COR-L47 (cell line): ENCODE data around the gene CNTNAP2.
"Not testable (repeated sequence)": the region's sequence is repeated elsewhere in the genome, so short reads cannot be mapped to it uniquely, and the experiment has no call there.

Experiments
- DNase-seq: peaks from one replicate; lab custom pipeline; 2025; lab: John Stamatoyannopoulos, UW

Gene CNTNAP2

DNA sequence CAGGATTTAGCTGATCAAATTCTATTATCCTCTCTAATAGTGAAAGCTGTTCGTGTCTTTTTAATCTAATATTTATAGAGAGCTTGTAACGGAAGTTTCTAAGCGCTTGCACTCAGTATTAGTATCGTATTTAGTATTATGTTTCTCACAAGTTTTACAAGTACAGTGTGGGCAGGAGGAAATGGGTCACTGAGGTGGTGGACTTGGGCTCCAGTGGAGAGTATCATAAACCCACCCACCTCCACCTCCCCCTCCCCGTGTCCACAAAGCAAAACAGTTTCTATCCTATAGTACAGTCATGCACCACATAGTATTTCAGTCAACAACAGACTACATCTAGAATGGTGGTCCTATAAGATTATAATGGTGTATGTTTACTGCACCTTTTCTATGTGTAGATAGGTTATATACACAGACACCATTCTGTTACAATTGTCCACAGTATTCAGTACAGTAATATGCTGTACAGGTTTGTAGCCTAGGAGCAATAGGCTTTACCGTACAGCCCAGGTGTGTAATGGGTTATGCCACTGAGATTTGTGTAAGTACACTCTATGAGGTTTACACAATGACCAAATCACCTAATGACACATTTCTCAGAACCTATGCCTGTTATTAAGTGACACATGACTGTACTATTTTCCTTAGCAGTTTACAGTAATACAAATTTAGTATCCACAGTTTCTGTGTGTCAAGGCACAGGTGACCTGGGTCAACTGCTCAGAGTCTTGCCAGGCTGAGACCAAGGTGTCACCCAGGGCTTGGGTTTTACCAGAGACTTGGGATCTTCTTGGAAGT is 1452.7 kb downstream of the CNTNAP2 start:
- DNase-seq, result no peak

DNA sequence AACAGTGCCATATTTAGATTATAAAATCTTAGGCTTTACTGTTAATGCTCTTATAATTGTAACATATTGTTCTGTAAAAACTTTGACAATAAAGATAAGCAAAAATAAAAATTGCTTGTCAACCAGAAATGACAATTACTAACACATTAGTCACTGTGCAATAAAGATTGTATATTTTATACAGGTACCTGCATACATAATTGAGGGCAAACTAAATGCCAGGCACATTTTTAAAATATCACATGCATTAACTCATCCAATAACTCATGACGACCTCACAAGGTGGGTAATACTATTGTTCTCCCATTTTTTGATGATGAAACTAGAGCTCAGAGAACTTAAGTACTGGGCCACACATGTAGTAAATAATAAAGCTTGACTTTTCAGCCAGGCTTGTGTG is 1453.8 kb downstream of the CNTNAP2 start:
- DNase-seq, result no peak

DNA sequence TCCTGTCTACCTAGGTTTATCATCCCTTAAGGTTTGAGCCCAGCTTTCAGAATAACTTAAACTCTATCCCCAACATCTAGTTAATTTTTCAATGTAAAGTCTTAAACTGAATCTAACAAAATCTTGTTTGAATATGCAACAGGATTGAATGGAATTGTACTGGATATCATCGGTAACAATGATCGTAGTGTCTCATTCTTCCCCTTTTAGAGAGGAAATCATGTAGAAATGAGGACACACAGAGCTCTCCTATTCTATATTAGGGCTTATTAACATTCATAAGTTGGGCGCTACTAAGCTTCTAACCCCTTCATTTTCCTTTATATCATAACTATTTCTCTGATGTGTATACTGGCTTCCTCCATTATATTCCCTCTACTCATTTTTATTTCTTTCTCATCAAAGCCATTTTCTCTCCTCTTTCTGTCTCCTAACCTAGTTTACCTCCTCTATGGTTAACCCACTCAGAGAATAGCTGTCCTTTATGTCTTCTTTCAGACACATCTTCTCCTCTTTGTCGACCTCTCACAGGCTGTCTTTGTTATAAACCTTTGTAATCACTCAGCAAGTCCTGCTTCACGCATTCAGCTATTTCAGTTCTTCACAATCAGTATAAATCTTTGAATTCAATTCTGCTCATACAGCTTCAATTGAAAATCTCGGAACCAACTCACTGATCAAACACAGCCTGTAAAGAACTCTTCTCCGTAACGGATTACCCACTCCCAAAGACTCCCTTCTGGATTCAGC is 1455.0 kb downstream of the CNTNAP2 start:
- DNase-seq, result no peak

DNA sequence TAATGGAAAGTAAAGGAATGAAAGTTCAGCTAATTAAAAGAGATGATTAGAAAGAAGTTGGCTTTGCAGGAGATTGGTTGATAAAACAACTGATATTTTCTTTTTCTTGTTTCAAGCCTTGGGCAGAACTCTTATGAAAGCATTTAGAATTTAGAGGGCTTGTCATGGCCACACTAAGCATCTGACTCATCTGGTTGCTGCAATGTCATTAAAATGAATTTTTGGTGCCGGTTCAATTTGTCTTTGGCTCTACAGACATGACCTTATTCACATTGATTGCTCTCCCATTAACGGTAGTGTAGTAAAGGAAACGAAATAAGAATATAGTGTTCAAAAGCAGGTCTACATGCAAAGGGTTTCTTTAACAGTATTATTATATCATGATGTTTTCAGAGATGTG is 1461.6 kb downstream of the CNTNAP2 start:
- DNase-seq, result no peak

DNA sequence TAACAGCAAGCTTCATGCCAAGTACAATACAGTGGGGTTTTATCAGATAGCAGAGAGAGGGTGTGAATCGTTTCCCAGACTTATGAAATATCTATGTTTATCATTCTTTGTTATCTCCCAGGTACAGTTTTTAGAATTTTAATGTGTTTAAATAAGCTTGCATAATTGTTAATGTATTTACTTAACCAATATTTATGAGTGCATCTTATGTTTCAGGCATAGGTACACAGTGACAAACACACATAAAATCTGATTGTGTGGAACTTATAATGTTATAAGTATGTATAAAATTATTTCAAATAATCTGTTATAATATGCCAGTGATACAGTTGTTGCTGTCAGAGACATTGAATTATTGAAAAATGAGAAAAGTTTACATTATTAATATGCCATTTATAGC is 1462.5 kb downstream of the CNTNAP2 start:
- DNase-seq, result peak; percentile 44

DNA sequence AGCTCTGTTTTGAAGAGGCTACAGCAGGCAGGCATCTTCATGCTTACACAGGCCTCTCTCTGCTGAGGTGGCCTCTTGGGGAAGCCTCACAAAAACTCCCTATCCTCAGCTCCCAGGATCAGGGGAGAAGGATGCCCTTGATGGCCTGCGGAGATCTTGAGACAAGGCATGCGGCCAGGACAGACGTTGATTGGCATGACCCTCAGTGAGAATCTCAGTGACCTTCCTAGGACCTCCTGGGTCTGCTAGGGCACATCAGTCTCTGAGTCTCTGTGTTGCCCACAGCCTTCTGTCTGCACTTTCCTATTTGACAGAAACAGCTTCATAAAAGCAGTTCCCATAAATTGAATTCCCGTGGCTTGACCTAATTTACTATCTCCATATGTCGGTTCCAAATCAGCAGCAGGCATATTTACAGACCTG is 1468.2 kb downstream of the CNTNAP2 start:
- no peak for DNase-seq

DNA sequence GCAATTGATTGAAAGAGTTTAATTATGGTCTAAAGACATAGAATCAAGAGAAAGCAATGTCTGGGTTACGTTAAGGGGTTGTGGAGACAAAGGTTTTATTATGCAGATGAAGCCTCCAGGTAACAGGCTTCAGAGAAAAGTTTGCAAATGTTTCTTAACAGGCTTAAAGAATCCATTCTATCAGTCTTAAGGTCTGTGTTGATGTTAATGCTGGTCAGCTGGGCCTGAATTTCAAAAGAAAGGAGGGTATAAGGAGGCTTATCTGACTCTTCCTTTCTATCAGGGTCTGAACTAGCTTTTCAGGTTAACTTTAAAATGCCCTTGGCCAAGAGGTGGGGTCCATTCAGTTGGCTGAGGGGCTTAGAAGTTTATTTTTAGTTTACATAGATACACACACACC is 1469.5 kb downstream of the CNTNAP2 start:
- DNase-seq, result no peak

DNA sequence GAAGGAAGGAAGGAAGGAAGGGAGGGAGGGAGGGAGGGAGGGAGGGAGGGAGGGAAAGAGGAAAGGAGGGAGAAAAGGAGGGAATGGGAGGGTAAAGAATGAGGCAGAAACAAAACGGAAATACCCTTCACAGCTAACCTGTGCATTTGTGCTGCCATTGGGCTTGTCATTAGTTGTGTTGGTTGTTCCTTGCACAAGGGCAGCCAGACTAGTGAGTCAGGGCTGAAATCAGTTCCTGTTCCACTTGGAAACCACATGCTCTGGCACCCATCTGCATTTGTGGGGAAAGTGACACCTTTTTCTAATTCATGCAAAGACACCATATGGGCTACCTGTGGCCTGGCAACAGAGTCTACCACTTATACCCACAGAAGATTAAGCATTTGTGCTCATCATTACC is 1469.9 kb downstream of the CNTNAP2 start:
- no peak for DNase-seq

DNA sequence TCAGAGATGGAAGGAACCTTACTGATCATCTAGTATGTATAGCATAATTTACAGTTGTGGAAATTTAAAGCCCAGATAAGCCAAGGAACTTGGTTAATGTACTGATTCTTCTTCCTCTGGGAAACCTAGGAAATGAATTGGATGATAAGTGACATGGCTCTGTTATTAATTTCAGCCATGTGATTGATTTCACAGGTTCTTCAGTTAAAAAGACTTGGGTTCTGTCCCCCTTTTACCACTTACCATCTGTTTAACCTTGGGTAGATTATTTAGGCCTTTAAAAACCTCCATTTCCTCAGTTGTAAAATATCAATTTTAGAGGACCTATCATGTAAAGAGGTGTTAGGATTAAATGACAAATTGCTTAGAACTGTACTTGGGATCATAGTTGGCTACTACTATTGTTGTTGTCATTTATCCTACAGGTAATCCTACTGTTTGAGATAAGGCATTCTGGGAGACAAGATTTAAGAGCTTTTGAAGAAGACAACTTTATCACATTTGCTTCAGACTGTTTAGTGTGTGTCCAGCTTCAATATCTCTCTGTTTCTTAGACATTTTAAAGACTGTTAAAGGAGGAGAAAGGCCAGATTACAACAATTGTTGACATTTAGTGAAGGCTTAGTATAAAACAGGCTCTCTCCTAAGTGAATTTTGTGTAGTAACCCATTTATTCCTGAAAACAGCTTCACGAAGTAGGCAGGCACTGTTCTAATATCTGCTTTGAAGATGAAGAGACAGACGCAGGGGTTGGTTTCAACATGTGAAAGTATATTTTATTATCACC is 1476.9 kb downstream of the CNTNAP2 start:
- no peak for DNase-seq

DNA sequence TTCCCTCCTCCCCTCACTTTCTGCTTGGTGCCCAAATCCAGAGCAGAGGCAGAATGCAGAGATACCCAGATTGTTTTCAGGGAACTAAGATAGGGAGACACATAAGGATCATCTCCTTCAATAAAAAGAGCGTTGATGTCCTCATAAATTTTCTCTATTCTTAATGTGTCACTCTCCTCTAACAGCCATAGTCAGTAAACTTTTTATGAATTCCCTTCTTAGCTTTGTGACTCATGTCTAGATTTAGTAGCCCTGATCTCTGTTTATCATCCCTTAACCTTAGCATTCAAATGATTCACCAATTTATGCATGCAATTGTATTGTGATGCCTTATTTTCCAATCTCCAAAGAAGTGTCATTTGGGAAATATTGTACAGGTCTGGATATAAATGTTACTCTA is 1478.4 kb downstream of the CNTNAP2 start:
- no peak for DNase-seq

DNA sequence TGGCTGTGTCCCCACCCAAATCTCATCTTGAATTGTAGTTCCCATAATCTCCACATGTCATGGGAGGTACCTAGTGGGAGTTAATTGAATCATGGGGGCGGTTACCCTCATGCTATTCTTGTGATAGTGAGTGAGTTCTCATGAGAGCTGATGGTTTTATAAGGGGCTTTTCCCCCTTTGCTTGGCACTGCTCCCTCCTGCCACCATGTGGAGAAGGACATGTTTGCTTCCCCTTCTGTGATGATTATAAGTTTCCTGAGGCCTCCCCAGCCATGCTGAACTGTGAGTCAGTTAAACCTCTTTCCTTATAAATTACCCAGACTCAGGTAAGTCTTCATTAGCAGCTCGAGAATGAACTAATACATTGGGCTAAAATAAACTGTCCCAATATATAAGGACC is 1482.1 kb downstream of the CNTNAP2 start:
- not testable (repeated sequence) for DNase-seq

DNA sequence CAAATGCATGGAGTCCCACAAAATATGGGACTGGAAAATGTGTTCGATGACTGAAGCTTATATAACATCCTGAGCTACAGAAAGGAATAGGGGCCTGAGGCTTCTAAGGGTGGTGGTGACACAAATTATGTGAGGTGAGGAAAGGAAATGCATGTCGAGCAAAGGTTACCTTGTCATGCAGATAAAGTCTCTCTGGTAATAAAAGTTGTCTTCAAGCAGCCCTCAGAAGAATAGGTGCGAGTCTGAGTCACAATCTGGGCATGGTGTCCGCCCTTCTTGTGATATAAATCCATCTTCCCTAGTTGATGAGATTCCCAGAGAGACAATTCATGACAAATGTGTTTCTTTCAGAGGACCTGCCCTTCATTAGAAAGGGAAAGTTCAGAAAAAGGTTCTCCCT is 1488.7 kb downstream of the CNTNAP2 start:
- no peak for DNase-seq

DNA sequence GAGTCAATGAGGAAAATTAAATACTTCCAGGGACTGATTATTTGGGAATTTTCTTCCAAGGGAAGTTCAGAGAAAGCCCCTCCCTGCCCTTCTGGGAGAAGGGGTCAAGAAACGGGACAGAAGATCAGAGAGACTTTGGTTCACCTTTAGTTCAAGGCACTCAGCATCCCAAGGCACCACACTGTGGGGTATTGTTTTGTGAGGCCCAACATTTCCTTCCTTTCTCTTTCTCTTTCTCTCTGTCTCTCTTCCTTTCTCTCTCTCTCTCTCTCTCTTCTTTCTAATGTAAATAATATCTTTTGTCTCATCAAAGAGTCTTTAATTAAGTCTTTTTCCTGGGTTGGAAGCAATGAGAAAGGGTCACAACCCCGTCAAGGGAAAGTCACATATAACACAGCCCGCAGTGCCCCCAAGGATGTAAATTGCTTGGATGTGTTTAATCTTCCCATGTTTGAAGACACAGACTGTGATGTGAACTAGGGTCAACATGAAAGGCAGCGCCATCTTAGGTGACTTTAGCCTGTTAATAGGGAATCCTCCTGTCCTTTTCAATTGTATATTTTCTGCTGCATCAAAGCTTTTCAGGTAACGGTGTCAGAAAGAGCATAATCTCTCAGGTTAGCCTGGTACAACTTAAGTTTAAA is 1490.7 kb downstream of the CNTNAP2 start:
- no peak for DNase-seq

DNA sequence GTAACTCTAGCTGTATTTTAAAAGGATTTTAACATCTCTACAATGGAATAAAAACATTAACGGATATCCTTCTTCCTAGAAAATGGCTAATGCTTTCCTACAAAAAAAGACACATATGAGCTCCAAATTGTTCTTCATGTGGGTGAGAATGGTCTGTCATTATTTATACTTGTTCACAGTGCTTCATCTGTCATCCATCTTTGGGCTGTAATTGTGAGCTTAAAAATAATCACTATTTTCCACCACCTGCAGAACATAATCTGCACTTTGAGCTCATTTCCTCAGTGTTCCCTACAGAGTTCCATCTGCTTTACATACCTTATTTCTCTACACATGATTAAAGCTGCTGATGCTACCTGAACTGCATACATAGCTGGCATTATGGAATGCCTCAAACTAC is 1494.8 kb downstream of the CNTNAP2 start:
- DNase-seq, result no peak

DNA sequence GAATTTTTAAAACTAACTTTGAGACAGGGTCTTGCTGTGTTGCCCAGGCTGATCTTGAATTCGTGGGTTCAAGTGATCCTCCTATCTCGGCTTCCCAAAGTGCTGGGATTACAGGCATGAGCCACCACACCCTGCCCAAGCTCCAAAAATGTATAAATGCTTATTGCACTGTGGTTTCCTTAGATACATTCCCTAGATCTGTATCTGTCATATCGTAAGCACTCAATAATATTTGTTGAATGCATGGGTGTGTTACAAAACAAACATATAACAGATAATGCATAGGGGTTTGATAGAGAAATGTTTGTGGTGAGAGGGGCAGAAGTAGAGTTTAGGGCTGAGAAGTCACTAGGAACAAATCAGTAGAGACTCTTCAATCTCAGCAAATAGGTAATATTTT is 1518.7 kb downstream of the CNTNAP2 start:
- DNase-seq, result no peak

DNA sequence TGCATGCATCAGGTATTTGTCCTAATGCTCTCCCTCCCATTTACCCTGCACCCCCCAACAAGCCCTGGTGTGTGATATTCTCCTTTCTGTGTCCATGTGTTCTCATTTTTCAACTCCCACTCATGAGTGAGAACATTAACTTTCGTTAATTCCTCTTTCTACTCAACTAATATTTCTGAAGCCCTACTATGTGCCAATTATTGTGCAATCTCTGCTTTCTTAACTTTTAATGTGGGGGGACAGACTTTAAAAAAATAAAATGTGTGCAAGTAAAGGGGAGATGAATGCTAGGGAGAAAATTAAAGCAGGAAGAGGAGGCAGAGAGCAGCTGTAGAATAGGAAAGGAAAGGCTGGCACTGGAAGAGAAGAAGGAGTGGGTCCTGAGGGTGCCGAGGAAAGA is 1520.0 kb downstream of the CNTNAP2 start:
- DNase-seq, result no peak

DNA sequence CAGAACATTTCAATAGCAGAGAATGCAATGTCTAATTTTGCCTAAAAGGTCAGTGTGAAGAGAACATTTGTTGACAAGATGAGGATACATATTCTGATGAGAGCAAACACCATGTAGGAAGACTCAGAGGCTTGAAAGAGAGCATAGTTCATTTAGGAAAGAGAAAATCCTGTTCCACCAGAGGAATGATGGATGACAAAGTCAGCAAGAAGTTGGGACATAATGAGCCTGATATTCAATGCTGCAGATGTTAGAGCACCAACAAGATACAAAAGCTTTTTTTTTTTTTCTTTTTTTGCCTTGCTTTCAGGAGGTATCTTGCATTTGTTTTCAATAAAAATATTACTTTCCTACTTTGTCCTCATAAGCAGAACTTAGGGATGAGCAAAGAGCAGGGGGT is 1522.0 kb downstream of the CNTNAP2 start:
- no peak for DNase-seq

DNA sequence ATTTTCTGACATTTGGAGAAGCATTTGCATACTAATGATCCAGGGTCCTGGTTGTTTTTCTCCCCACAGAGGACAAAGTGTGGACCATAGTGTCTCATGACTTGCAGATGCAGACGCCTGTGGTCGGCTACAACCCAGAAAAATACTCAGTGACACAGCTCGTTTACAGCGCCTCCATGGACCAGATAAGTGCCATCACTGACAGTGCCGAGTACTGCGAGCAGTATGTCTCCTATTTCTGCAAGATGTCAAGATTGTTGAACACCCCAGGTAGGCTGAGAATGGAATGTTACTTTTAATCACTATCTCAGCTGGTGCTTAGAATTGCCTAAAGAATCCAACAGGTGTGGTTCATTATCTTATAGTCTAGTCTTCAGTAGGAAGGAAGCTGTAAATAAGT is 1522.4 kb downstream of the CNTNAP2 start:
- no peak for DNase-seq

DNA sequence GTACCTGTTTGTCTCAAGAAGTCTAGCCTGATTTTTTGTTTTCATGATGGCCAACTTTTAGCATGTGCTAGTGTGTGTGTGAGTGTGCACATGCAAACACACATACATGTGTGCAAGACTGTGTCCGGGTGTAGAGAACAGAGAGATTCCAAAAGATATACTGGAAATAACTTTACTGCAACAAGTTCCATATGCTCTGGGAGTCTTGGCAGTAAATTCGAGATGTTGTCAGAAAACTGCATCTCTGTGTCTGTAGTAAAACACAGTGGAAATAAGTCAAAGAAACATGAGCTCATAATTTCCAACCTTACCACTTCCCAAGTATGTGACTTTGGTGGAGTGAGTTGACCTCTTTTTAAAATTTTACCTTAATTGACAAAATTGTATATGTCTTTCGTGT is 1523.2 kb downstream of the CNTNAP2 start:
- no peak for DNase-seq

DNA sequence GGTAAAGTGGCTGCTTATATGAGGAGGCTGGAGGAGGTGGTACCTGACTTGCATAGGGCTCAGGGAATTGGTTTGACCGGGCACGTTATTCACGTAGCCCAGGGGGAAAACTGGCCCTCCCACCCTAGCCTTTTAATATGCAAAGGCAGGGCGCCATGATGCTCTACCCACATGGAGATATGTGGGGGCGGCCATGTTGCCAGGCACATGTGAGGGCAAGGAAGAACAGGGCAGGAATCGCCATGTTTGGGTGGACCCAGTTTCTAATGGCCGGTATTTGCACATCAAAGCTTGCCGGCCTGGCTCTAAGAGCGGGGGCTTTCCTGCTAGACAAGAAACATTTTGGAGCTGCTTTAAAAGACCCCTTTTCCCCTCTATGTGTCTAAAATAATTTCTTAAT is 1524.2 kb downstream of the CNTNAP2 start:
- no peak for DNase-seq

DNA sequence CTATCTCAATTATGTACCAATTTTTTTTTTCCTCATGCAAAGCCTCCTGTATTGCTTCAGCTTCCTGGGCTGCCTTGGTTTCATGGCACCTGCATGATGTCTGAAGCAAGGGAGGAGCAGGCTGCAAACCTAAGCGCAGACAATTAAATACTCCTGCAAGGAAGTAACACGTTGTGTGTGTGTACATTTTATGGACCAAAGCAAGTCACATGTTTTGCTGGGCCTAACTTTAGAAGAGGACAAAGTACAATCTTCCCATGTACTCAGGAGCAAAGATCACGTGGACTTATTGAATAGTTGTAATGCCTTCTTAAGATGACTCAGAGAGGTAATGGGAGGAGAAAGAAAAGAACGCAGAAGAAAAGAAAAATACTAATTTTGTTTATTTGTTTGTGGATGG is 1530.0 kb downstream of the CNTNAP2 start:
- no peak for DNase-seq

DNA sequence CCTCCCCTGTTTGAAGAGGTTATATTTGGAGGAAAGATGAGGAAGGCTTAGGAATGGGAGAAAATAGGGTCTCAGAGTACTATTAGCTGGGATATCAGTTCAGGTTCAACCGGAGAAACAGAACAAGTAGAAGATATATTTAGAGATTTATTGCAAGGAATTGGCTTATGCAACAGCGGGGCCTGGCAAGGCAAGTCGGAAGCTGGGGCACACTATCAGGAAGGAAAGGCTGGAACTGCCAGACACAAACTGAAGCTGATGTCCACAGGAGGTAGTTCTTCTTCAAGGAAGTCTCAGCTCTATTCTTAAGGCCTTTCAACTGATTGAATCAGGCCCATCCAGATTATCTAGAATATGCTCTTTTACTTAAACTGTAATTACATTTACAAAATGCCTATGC is 1534.4 kb downstream of the CNTNAP2 start:
- no peak for DNase-seq
